K562 (cell line): Measurements from ENCODE around the gene AFF2. TPM values are rescaled to one million over a fixed set of nuclear protein-coding genes. Genes with fewer than 3 reads are reported as not detected.

Experiments
- ATAC-seq: fragments of 200-7000 bp; cut with Tn5 transposase; 3 replicates; pipeline ENCODE4 v1.9.1; 2020; ENCODE audit warnings: moderate library complexity
- BruUV-seq: library from RNA; stranded (reverse); fragments of 400-500 nt; replicated peaks from 2 replicates; lab custom pipeline; 2021; lab: Mats Ljungman, UMichigan
- CTCF ChIA-PET: fragments of 300-600 bp; formaldehyde crosslinking; extraction: SDS; loops from one replicate; lab custom pipeline; 2021; ENCODE audit warnings: low intra/inter-chr PET ratio; lab: Yijun Ruan, JAX
- POLR2A ChIA-PET: fragments of 300-600, 350-650 bp; sonication (Branson Sonifier 250); formaldehyde crosslinking; extraction: SDS; loops from one replicate; lab custom pipeline; 2021; ENCODE audit warnings: antibody characterized with exemption, inconsistent platforms; lab: Yijun Ruan, JAX
- DNase-seq, 4 experiments: peaks; one replicate each; pipeline versions ENCODE4 v3.0.0 to v3.0.0-alpha.2; 2011 to 2018; ENCODE audit warnings: low spot score in 3 of 4, mixed read lengths in 3 of 4; ENCODE audit errors: extremely low read depth in 1 of 4
- FAIRE-seq: peaks from 2 replicates; lab custom pipeline; 2011; peaks lifted over from hg19 to GRCh38; lab: Jason Lieb, UNC
- H2AFZ ChIP-seq: 2 replicates; pipeline ENCODE4 v1.6.0; 2011; ENCODE audit warnings: low read depth, low read length, control low read depth, inconsistent platforms
- H3K27ac ChIP-seq: fragments of 200-600 bp; 3 replicates; pipeline ENCODE4 v1.8.0; 2011; ENCODE audit warnings: low read depth, mild to moderate bottlenecking, control low read depth, inconsistent platforms, low read length, moderate library complexity, mixed read lengths; ENCODE audit errors: extremely low read depth
- H3K27me3 ChIP-seq, 2 experiments: fragments of 300-600 bp in 1 of 2; 2 replicates in 1 of 2; 3 replicates in 1 of 2; pipeline versions ENCODE4 v1.6.0 to v1.8.0; 2011; ENCODE audit warnings: inconsistent platforms in 2 of 2, low read length in 2 of 2, mild to moderate bottlenecking in 1 of 2, mixed read lengths in 1 of 2, moderate library complexity in 1 of 2; ENCODE audit not compliant: control insufficient read depth in 2 of 2, insufficient read depth in 2 of 2
- H3K36me3 ChIP-seq: fragments of 300-600 bp; 3 replicates; pipeline ENCODE4 v1.8.0; 2011; ENCODE audit warnings: mild to moderate bottlenecking, low read length, inconsistent platforms; ENCODE audit not compliant: control insufficient read depth, insufficient read depth
- H3K4me1 ChIP-seq, 2 experiments: fragments of 200-600 bp in 1 of 2; replicated peaks in 1 of 2; 2 replicates in 1 of 2; 3 replicates in 1 of 2; pipeline versions ENCODE4 v1.5.1 to v1.8.0; 2011; ENCODE audit warnings: inconsistent platforms in 2 of 2, low read length in 2 of 2, mild to moderate bottlenecking in 1 of 2, mixed read lengths in 1 of 2, moderate library complexity in 1 of 2; ENCODE audit not compliant: control insufficient read depth in 2 of 2, insufficient read depth in 2 of 2
- H3K4me2 ChIP-seq: 2 replicates; pipeline ENCODE4 v1.6.1; 2011; ENCODE audit warnings: low read length, control low read depth, inconsistent platforms, mixed read lengths; ENCODE audit not compliant: insufficient read depth
- H3K4me3 ChIP-seq: fragments of 200-600 bp; sonication (generic), shearing (Covaris generic); 2 replicates; pipeline ENCODE4 v1.5.1; 2016; ENCODE audit warnings: control low read depth, inconsistent platforms
- H3K79me2 ChIP-seq: fragments of 200-600 bp; 3 replicates; pipeline ENCODE4 v1.8.0; 2011; ENCODE audit warnings: low read length, inconsistent platforms; ENCODE audit not compliant: control insufficient read depth, insufficient read depth
- H3K9ac ChIP-seq, 2 experiments: 2 replicates each; pipeline versions ENCODE4 v1.6.0 to v1.6.1; 2011; ENCODE audit warnings: low read depth in 2 of 2, low read length in 2 of 2, control low read depth in 1 of 2, inconsistent platforms in 1 of 2, mild to moderate bottlenecking in 1 of 2, mixed read lengths in 1 of 2; ENCODE audit not compliant: insufficient read depth in 1 of 2
- H3K9me1 ChIP-seq: one replicate; pipeline ENCODE4 v1.6.0; 2011; ENCODE audit warnings: inconsistent platforms, mild to moderate bottlenecking, low read length, moderate library complexity; ENCODE audit not compliant: control insufficient read depth, insufficient read depth
- H3K9me3 ChIP-seq: replicated peaks from 2 replicates; pipeline ENCODE4 v1.5.1; 2011; ENCODE audit warnings: low read depth, low read length, inconsistent platforms; ENCODE audit not compliant: control insufficient read depth, insufficient read depth
- H4K20me1 ChIP-seq: replicated peaks from 2 replicates; pipeline ENCODE4 v1.6.1; 2011; ENCODE audit warnings: low read length, inconsistent platforms, mixed read lengths; ENCODE audit not compliant: control insufficient read depth, insufficient read depth
- BRCA1 ChIP-seq, 2 experiments: fragments of 450-650 bp in 1 of 2; sonication (generic) in 1 of 2; formaldehyde crosslinking in 1 of 2; IDR thresholded peaks; 2 replicates each; pipeline versions ENCODE4 v1.5.0 to v1.6.1; 2017 to 2020; ENCODE audit warnings: mild to moderate bottlenecking in 1 of 2, missing genetic modification reagents in 1 of 2
- DLX4 ChIP-seq: fragments of 250-450 bp; sonication (Bioruptor Pico); IDR thresholded peaks from 2 replicates; pipeline ENCODE4 v1.6.1; 2021; ENCODE audit warnings: mild to moderate bottlenecking
- FOSL1 ChIP-seq: fragments of 200-800 bp; sonication (Bioruptor generic); conservative IDR thresholded peaks from 2 replicates; pipeline ENCODE4 v1.6.1; 2016; ENCODE audit warnings: missing genetic modification characterization, missing compliant biosample characterization
- FOXA3 ChIP-seq, 2 experiments: fragments of 450-650 bp in 1 of 2; sonication (generic) in 1 of 2; formaldehyde crosslinking; IDR thresholded peaks in 1 of 2; conservative IDR thresholded peaks in 1 of 2; 2 replicates each; pipeline versions ENCODE4 v1.4.0 to v1.8.0; 2020 to 2022; ENCODE audit warnings: mild to moderate bottlenecking in 2 of 2, missing genetic modification reagents in 1 of 2
- HMG20A ChIP-seq: fragments of 450-650 bp; formaldehyde crosslinking; conservative IDR thresholded peaks from 2 replicates; pipeline ENCODE4 v1.4.0; 2020; ENCODE audit warnings: mild to moderate bottlenecking, mixed read lengths
- KLF1 ChIP-seq: fragments of 450-650 bp; IDR thresholded peaks from 2 replicates; pipeline ENCODE4 v1.6.1; 2016; ENCODE audit warnings: missing genetic modification characterization, missing compliant biosample characterization
- MTF1 ChIP-seq: fragments of 250-450 bp; sonication (Bioruptor Pico); IDR thresholded peaks from 2 replicates; pipeline ENCODE4 v1.9.0; 2021; ENCODE audit warnings: moderate library complexity, mild to moderate bottlenecking, inconsistent platforms, borderline replicate concordance
- RNF2 ChIP-seq: sonication (generic); IDR thresholded peaks from 2 replicates; pipeline ENCODE4 v1.6.1; 2016
- SLC30A9 ChIP-seq: fragments of 250-450 bp; sonication (Bioruptor Pico); IDR thresholded peaks from 2 replicates; pipeline ENCODE4 v1.8.0; 2022; ENCODE audit warnings: mild to moderate bottlenecking, moderate library complexity
- YBX1 ChIP-seq: fragments of 450-650 bp; IDR thresholded peaks from 2 replicates; pipeline ENCODE4 v1.7.1; 2016; ENCODE audit warnings: mild to moderate bottlenecking
- ZC3H8 ChIP-seq: fragments of 450-650 bp; IDR thresholded peaks from 2 replicates; pipeline ENCODE4 v1.6.1; 2017
- ZNF316 ChIP-seq: fragments of 450-650 bp; IDR thresholded peaks from 2 replicates; pipeline ENCODE4 v1.6.1; 2016
- ZNF707 ChIP-seq: fragments of 250-450 bp; sonication (Bioruptor Pico); conservative IDR thresholded peaks from 2 replicates; pipeline ENCODE4 v1.8.0; 2022; ENCODE audit warnings: inconsistent platforms, mild to moderate bottlenecking, moderate library complexity
- WGBS: fragments of 100-300 bp; shearing (Covaris generic); methylation state at CpG from one replicate; pipeline ENCODE4 v1.1.6; 2016; ENCODE audit warnings: low coverage, mixed read lengths; ENCODE audit not compliant: insufficient coverage; ENCODE audit errors: missing lambda C conversion rate; 5-methylcytosine and 5-hydroxymethylcytosine counted together
- in situ Hi-C: fragments of 300-500 bp; cut with MboI; formaldehyde crosslinking; loops from 4 replicates; pipeline ENCODE4 v1.15.0; 2018; ENCODE audit warnings: inconsistent platforms, mixed read lengths
- intact Hi-C: fragments of 100-400 bp; cut with micrococcal nuclease; formaldehyde crosslinking; loops from 2 replicates; pipeline ENCODE4 v1.14.2; 2022
- polyA plus RNA-seq, 8 experiments: library from polyadenylated mRNA; depleted of rRNA in 4 of 8; stranded (reverse) in 5 of 8; unstranded in 3 of 8; fragments of >200 nt; fragmentation: Nextera tagmentation in 2 of 8; fragmentation: Illumina TruSeq in 1 of 8; extraction: Ambion mirVana in 2 of 8; extraction: Trizol in 1 of 8; gene quantifications; 2 replicates each; pipeline versions ENCODE4 v1.2.1 to v1.2.3, GENCODE V29; 2011 to 2014; ENCODE audit warnings: inconsistent platforms in 1 of 8, missing spikeins in 1 of 8
- total RNA-seq, 7 experiments: library from RNA; depleted of rRNA in 6 of 7; stranded (reverse); fragments of >200 nt in 6 of 7; fragmentation: Illumina TruSeq in 2 of 7; extraction: Trizol in 2 of 7; gene quantifications; 2 replicates each; pipeline versions ENCODE4 v1.2.1 to v1.2.3, GENCODE V29; 2011 to 2021; ENCODE audit warnings: low replicate concordance in 1 of 7

AFF2 gene
- total and polyA plus RNA-seq, 9 of the 15 experiments (the other 6 are each of a cell fraction or from before 2014, with no cell fraction given), result 0.01 to 0.20 (median 0.07) TPM

DNA sequence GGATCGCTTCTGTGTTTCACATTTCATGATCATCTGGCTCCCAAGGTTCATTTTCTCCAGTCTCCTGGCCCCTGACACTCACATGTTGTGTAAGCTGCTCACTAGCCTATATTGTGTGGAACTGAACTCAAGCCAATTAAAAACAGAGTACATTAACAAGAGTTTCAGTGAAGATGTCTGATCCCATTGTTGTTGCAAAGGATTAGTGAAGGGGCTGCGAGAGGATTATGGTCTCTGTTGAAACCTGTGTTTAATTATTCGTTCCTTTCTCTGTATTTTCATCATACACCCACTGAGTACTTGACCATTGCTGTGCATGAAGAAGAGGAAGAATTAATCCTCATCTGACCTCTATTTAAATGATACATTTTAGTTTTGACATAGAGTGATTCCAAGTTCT lies 54.7 kb downstream of the AFF2 start:
- in situ Hi-C loops, result no loop called here
- ATAC-seq, result no peak
- Histone ChIP-seq H3K27me3 (no peaks in the 10 kb centered on the region), H3K9ac (no peak overlapping the region), H3K79me2 (no peaks in the 10 kb centered on the region), H2AFZ (no peak overlapping the region)
- BruUV-seq, result no TSS peak
- TF ChIP-seq ZNF707 (no peak), RNF2 (no peak), SLC30A9 (CRISPR knock-in tag) (no peak), BRCA1 (IDR thresholded peaks at IDR 0.05) (no peak), BRCA1 (CRISPR knock-in tag; IDR thresholded peaks at IDR 0.05) (no peak), FOSL1 (tag) (no peak), MTF1 (CRISPR knock-in tag) (no peak), DLX4 (CRISPR knock-in tag) (no peak), YBX1 (no peak), ZNF316 (no peak), FOXA3 (CRISPR knock-in tag; conservative IDR thresholded peaks at IDR 0.05 in 1 of 2, IDR thresholded peaks at IDR 0.05 in 1 of 2) (no peak), HMG20A (CRISPR knock-in tag) (no peak), ZC3H8 (no peak), KLF1 (tag) (no peak)
- TF ChIP-seq, all 486 proteins: peak for 0
- H3K36me3 ChIP-seq, result no peaks in the 10 kb centered on the region
- intact Hi-C loops, result no loop called here
- H3K4me1 ChIP-seq, result no peaks in the 10 kb centered on the region; a peak in 1 of 5 replicates
- no peak overlapping the region for H3K4me3 ChIP-seq
- no peaks in the 10 kb centered on the region for H3K9me1 ChIP-seq
- DNase-seq, result no peak
- 22% methylated on average over 3 of the region's 3 CpGs for WGBS
- no peaks in the 10 kb centered on the region for H3K9me3 ChIP-seq
- CTCF ChIA-PET, result no interaction called here
- H4K20me1 ChIP-seq, result no peaks in the 10 kb centered on the region
- no peak overlapping the region for H3K27ac ChIP-seq
- POLR2A ChIA-PET, result no interaction called here
- FAIRE-seq, result no peak
- H3K4me2 ChIP-seq, result no peak overlapping the region
